Measurements from ENCODE around the gene FAM120B.

- no peak for TF ChIP-seq CTCF (IDR thresholded peaks at IDR 0.05)
- TF ChIP-seq POLR2A (IDR thresholded peaks at IDR 0.05) = no peak
Measured at GRCh38 chr6:170257376-170257775, 49.2 kb upstream of the FAM120B start.
